PC-3 (cell line): ENCODE results near the gene MAEA.

ENCODE experiments used
- CTCF ChIP-seq: fragments of 300-600 bp; sonication (generic); conservative IDR thresholded peaks from 2 replicates; pipeline ENCODE4 v1.5.1; 2017; ENCODE audit warnings: antibody characterized with exemption, low read depth, mild to moderate bottlenecking, low read length
- EZH2phosphoT487 ChIP-seq: fragments of 300-600 bp; sonication (generic); IDR thresholded peaks from 2 replicates; pipeline ENCODE4 v1.6.1; 2018; ENCODE audit warnings: mild to moderate bottlenecking, antibody characterized with exemption, low read length, borderline replicate concordance

DNA sequence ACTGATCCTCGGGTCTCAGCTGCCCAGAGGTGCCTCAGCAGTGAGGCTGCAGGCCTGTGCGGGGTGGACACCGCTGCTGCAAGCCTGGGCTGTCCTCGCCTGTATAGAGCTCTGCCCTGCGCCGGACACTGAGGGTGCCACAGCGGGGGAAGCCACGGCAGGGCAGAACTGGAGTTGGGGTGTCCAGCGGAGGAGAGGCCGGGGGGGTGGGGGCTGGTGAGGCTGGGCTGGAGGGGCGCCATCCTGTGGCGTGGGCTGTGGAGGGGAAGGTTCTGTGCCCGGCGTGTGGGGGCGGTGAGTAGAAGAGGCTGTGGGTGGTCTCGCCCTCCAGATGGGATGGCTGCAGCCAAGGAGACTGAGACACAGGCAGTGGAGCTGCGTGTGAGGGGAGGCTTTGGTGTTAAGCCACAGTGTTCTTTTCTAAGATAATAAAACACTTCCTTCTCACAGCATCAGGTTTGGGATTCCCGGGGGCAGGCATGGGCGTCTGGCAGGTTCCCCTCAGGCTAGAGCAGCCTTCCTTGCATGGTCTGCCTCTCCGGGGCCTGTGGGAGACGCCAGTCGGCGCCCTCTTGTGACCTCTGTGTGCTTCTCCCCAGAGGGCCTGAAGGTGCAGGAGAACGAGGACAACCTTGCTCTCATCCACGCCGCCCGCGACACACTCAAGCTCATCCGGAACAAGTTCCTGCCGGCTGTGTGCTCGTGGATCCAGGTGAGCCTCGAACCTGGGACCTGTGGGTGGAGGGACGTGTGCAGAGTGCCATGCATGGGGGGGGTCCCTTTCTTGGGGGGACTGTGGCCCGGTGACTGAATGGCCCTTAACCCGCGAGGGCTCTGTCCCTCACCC, 64.7 kb downstream of the MAEA start:
- TF ChIP-seq CTCF (no peak), EZH2phosphoT487 (no peak)
